ENCODE measurements around the gene PRR18. TPM values are rescaled to one million over a fixed set of nuclear protein-coding genes. Genes with fewer than 3 reads are reported as not detected.

Gene PRR18
- total RNA-seq, 1 experiment from 2014 or later, result 0.23 TPM

DNA sequence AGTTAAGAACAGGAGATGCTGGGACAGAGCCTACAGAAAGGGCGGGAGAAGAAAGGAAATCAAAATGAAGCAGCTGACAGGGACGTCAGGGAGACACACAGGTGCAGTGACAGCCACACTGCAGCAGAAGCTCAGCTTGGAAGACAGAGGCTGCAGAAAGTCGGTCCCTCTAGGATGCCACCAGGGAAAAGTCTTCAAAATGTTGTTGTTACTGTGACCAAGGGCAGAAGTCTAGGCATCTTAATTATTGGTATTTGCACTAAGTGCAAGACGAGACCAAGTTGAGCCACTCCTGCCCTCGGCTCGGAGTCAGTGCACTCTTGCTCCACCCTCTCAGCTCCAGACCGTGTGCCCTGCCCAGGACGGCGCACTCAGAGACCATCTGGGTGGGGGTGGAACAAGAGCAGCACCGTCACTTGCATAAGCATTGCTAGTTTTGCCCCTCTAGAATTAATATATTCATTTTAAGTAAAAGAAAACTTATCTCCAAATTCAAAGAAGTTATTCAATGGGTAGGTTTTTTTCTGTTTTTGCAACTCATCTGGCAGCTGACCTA is 2.6 kb downstream of the PRR18 start:
- in situ Hi-C loops (cut with HindIII; ENCODE audit: low pct_unique_long_range_greater_than_20kb, low sequenced_read_pairs) (no loop called here), intact Hi-C loops (cut with micrococcal nuclease; ENCODE audit: unreplicated experiment) (no loop called here)
- no peak for DNase-seq (ENCODE audit: low read depth, low spot score)
- Histone ChIP-seq H3K4me3 (ENCODE audit: low read depth in 2 of 2, low read length in 2 of 2) (no peak overlapping the region), H3K36me3 (ENCODE audit: control insufficient read depth, insufficient read depth, low read length) (no peaks in the 10 kb centered on the region), H3K27ac (ENCODE audit: low read length) (no peak overlapping the region), H3K27me3 (ENCODE audit: control insufficient read depth, insufficient read depth, low read length) (peaks cover 5% of the 10 kb centered on the region), H3K9me3 (ENCODE audit: control insufficient read depth, insufficient read depth, low read depth, low read length) (no peaks in the 10 kb centered on the region), H3K4me1 (ENCODE audit: control insufficient read depth, insufficient read depth, low read length) (no peaks in the 10 kb centered on the region)
- ChIA-PET CTCF (no interaction called here), POLR2A (no interaction called here)
- TF ChIP-seq SIN3A (IDR thresholded peaks at IDR 0.05; ENCODE audit: borderline replicate concordance, insufficient read depth, low read depth, low read length) (no peak), POLR2AphosphoS5 (IDR thresholded peaks at IDR 0.05; ENCODE audit: low read depth, low read length) (no peak), REST (IDR thresholded peaks at IDR 0.05; ENCODE audit: insufficient read depth in 1 of 2, low read depth in 2 of 2, low read length in 1 of 2) (no peak), TCF7L2 (IDR thresholded peaks at IDR 0.05; ENCODE audit: low read depth, low read length) (no peak)
- TF ChIP-seq, protein P1, sequence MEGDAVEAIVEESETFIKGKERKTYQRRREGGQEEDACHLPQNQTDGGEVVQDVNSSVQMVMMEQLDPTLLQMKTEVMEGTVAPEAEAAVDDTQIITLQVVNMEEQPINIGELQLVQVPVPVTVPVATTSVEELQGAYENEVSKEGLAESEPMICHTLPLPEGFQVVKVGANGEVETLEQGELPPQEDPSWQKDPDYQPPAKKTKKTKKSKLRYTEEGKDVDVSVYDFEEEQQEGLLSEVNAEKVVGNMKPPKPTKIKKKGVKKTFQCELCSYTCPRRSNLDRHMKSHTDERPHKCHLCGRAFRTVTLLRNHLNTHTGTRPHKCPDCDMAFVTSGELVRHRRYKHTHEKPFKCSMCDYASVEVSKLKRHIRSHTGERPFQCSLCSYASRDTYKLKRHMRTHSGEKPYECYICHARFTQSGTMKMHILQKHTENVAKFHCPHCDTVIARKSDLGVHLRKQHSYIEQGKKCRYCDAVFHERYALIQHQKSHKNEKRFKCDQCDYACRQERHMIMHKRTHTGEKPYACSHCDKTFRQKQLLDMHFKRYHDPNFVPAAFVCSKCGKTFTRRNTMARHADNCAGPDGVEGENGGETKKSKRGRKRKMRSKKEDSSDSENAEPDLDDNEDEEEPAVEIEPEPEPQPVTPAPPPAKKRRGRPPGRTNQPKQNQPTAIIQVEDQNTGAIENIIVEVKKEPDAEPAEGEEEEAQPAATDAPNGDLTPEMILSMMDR (IDR thresholded peaks at IDR 0.05), result no peak
- ATAC-seq, result no peak
- no TSS peak for BruUV-seq (replicated peaks)

- no peaks in the 10 kb centered on the region for H3K36me3 ChIP-seq (ENCODE audit: control insufficient read depth, insufficient read depth, low read length)
- peaks cover 8% of the 10 kb centered on the region for H3K27me3 ChIP-seq (ENCODE audit: control insufficient read depth, insufficient read depth, low read length)
- no TSS peak for BruUV-seq (replicated peaks)
- no peaks in the 10 kb centered on the region for H3K4me1 ChIP-seq (ENCODE audit: control insufficient read depth, insufficient read depth, low read length)
- intact Hi-C loops (cut with micrococcal nuclease; ENCODE audit: unreplicated experiment), result no loop called here
- CTCF ChIA-PET, result no interaction called here
- POLR2A ChIA-PET, result no interaction called here
- H3K9me3 ChIP-seq (ENCODE audit: control insufficient read depth, insufficient read depth, low read depth, low read length), result no peaks in the 10 kb centered on the region
- in situ Hi-C loops (cut with HindIII; ENCODE audit: low pct_unique_long_range_greater_than_20kb, low sequenced_read_pairs), result no loop called here
- H3K4me3 ChIP-seq (ENCODE audit: low read depth in 2 of 2, low read length in 2 of 2), result no peak overlapping the region
- TF ChIP-seq SIN3A (IDR thresholded peaks at IDR 0.05; ENCODE audit: borderline replicate concordance, insufficient read depth, low read depth, low read length) (no peak), REST (IDR thresholded peaks at IDR 0.05; ENCODE audit: insufficient read depth in 1 of 2, low read depth in 2 of 2, low read length in 1 of 2) (no peak), POLR2AphosphoS5 (IDR thresholded peaks at IDR 0.05; ENCODE audit: low read depth, low read length) (no peak), TCF7L2 (IDR thresholded peaks at IDR 0.05; ENCODE audit: low read depth, low read length) (no peak)
- TF ChIP-seq, protein P1 (IDR thresholded peaks at IDR 0.05), result no peak
- no peak for ATAC-seq
- H3K27ac ChIP-seq (ENCODE audit: low read length), result no peak overlapping the region
- DNase-seq (ENCODE audit: low read depth, low spot score), result no peak
Measured at GRCh38 chr6:166304106-166304505, 4.1 kb downstream of the PRR18 start.
